HepG2 (cell line): ENCODE results near the gene DUSP22. TPM values are rescaled to one million over a fixed set of nuclear protein-coding genes. Genes with fewer than 3 reads are reported as not detected.
A peak's percentile ranks its signal among the peaks of the same experiment; 100 is the strongest.

Source experiments
- ATAC-seq: fragments of 200-7000 bp; cut with Tn5 transposase; 3 replicates; pipeline ENCODE4 v1.9.1; 2020; ENCODE audit warnings: mild to moderate bottlenecking, moderate library complexity
- BruUV-seq: library from RNA; stranded (reverse); fragments of 400-500 nt; replicated peaks from 2 replicates; lab custom pipeline; 2021; lab: Mats Ljungman, UMichigan
- CTCF ChIA-PET: fragments of 300-600 bp; formaldehyde crosslinking; extraction: SDS; loops from one replicate; lab custom pipeline; 2021; ENCODE audit warnings: low total read pairs, inconsistent platforms, low intra/inter-chr PET ratio; lab: Yijun Ruan, JAX
- POLR2A ChIA-PET: fragments of 350-600 bp; sonication (Branson Sonifier 250); formaldehyde crosslinking; loops from one replicate; lab custom pipeline; 2020; ENCODE audit warnings: antibody characterized with exemption, inconsistent platforms; lab: Yijun Ruan, JAX
- DNase-seq: peaks from one replicate; pipeline ENCODE4 v3.0.0-alpha.2; 2015; ENCODE audit warnings: low spot score
- FAIRE-seq: peaks from 3 replicates; lab custom pipeline; 2011; peaks lifted over from hg19 to GRCh38; lab: Jason Lieb, UNC
- H2AFZ ChIP-seq: one replicate; pipeline ENCODE4 v1.6.1; 2011; ENCODE audit warnings: low read length, inconsistent platforms
- H3K27ac ChIP-seq: fragments of 300-600 bp; 3 replicates; pipeline ENCODE4 v1.8.0; 2011; ENCODE audit warnings: mixed run types, mild to moderate bottlenecking, mixed read lengths, low read length, inconsistent platforms; ENCODE audit not compliant: insufficient read depth; ENCODE audit errors: extremely low read length
- H3K27me3 ChIP-seq, 2 experiments: fragments of 200-600 bp in 1 of 2; 2 replicates in 1 of 2; 3 replicates in 1 of 2; pipeline versions ENCODE4 v1.6.0 to v1.8.0; 2011; ENCODE audit warnings: low read length in 2 of 2, mild to moderate bottlenecking in 2 of 2, moderate library complexity in 2 of 2, inconsistent platforms in 1 of 2; ENCODE audit not compliant: insufficient read depth in 2 of 2, control insufficient read depth in 1 of 2
- H3K36me3 ChIP-seq, 2 experiments: fragments of 200-600 bp in 1 of 2; replicated peaks in 1 of 2; 2 replicates in 1 of 2; 3 replicates in 1 of 2; pipeline versions ENCODE4 v1.5.1 to v1.8.0; 2011; ENCODE audit warnings: low read length in 2 of 2, inconsistent platforms in 1 of 2; ENCODE audit not compliant: insufficient read depth in 2 of 2, control insufficient read depth in 1 of 2
- H3K4me1 ChIP-seq: 2 replicates; pipeline ENCODE4 v1.5.1; 2012; ENCODE audit warnings: low read length, inconsistent platforms; ENCODE audit not compliant: insufficient read depth
- H3K4me2 ChIP-seq: 2 replicates; pipeline ENCODE4 v1.6.0; 2011; ENCODE audit warnings: low read depth, low read length, inconsistent platforms
- H3K4me3 ChIP-seq, 3 experiments: fragments of 200-600 bp in 1 of 3; sonication (generic), shearing (Covaris generic) in 1 of 3; replicated peaks in 1 of 3; 2 replicates each; pipeline ENCODE4 v1.5.1; 2011 to 2016; ENCODE audit warnings: low read length in 3 of 3, inconsistent platforms in 2 of 3, low read depth in 2 of 3, mild to moderate bottlenecking in 2 of 3, control low read depth in 1 of 3, mixed read lengths in 1 of 3; ENCODE audit not compliant: insufficient read depth in 1 of 3
- H3K79me2 ChIP-seq: one replicate; pipeline ENCODE4 v1.6.1; 2011; ENCODE audit warnings: low read length, inconsistent platforms; ENCODE audit not compliant: insufficient read depth
- H3K9ac ChIP-seq: 2 replicates; pipeline ENCODE4 v1.6.0; 2011; ENCODE audit warnings: mild to moderate bottlenecking, low read depth, low read length, inconsistent platforms; ENCODE audit not compliant: insufficient read depth
- H3K9me3 ChIP-seq: 2 replicates; pipeline ENCODE4 v1.5.1; 2012; ENCODE audit warnings: mild to moderate bottlenecking, low read length
- H4K20me1 ChIP-seq: 2 replicates; pipeline ENCODE4 v1.6.0; 2011; ENCODE audit warnings: inconsistent platforms, mild to moderate bottlenecking, low read length, moderate library complexity; ENCODE audit not compliant: insufficient read depth
- AGO2 ChIP-seq: fragments of 200-400 bp; formaldehyde crosslinking; optimal IDR thresholded peaks from 2 replicates; pipeline ENCODE3; 2017; ENCODE audit warnings: mild to moderate bottlenecking, low read depth, low read length, moderate library complexity
- ATF5 ChIP-seq: sonication (generic); formaldehyde crosslinking; IDR thresholded peaks from 2 replicates; pipeline ENCODE4 v1.4.0; 2020; ENCODE audit warnings: mild to moderate bottlenecking, low read depth, missing genetic modification reagents
- CBX1 ChIP-seq: IDR thresholded peaks from one replicate; pipeline ENCODE4 v1.6.1; 2016; ENCODE audit warnings: antibody characterized with exemption, low read depth
- CHCHD3 ChIP-seq: sonication (generic); formaldehyde crosslinking; IDR thresholded peaks from 2 replicates; pipeline ENCODE4 v1.8.0; 2022; ENCODE audit warnings: mild to moderate bottlenecking, missing genetic modification reagents, moderate library complexity
- GABPB1 ChIP-seq: IDR thresholded peaks from 2 replicates; pipeline ENCODE4 v1.6.1; 2016; ENCODE audit warnings: mild to moderate bottlenecking, missing genetic modification reagents, moderate library complexity, missing compliant biosample characterization
- NFKB2 ChIP-seq: sonication (generic); formaldehyde crosslinking; IDR thresholded peaks from 2 replicates; pipeline ENCODE4 v1.4.0; 2020; ENCODE audit warnings: missing genetic modification reagents, borderline replicate concordance
- PHF20 ChIP-seq: sonication (generic); formaldehyde crosslinking; IDR thresholded peaks from 2 replicates; pipeline ENCODE4 v1.5.0; 2020; ENCODE audit warnings: mild to moderate bottlenecking, missing genetic modification reagents
- SP140L ChIP-seq: sonication (generic); formaldehyde crosslinking; IDR thresholded peaks from 2 replicates; pipeline ENCODE4 v1.4.0; 2020; ENCODE audit warnings: missing genetic modification reagents, borderline replicate concordance
- SP4 ChIP-seq: sonication (generic); formaldehyde crosslinking; IDR thresholded peaks from 2 replicates; pipeline ENCODE4 v1.8.1; 2023; ENCODE audit warnings: mild to moderate bottlenecking, missing genetic modification reagents
- TCF7L2 ChIP-seq: IDR thresholded peaks from 2 replicates; pipeline ENCODE4 v1.6.1; 2011; ENCODE audit warnings: mild to moderate bottlenecking, low read depth, low read length, moderate library complexity
- TIGD3 ChIP-seq: sonication (generic); formaldehyde crosslinking; IDR thresholded peaks from 2 replicates; pipeline ENCODE4 v1.5.1; 2020; ENCODE audit warnings: mild to moderate bottlenecking, missing genetic modification reagents, borderline replicate concordance
- TOE1 ChIP-seq: sonication (generic); formaldehyde crosslinking; IDR thresholded peaks from 2 replicates; pipeline ENCODE4 v1.4.0; 2020; ENCODE audit warnings: mild to moderate bottlenecking, missing genetic modification reagents
- TP53 ChIP-seq: sonication (generic); formaldehyde crosslinking; conservative IDR thresholded peaks from 2 replicates; pipeline ENCODE4 v1.4.0; 2020; ENCODE audit warnings: missing genetic modification reagents
- ZFP90 ChIP-seq: sonication (generic); formaldehyde crosslinking; IDR thresholded peaks from 2 replicates; pipeline ENCODE4 v1.8.0; 2022; ENCODE audit warnings: missing genetic modification reagents, mild to moderate bottlenecking, inconsistent platforms, borderline replicate concordance
- ZFX ChIP-seq: sonication (generic); formaldehyde crosslinking; IDR thresholded peaks from 2 replicates; pipeline ENCODE4 v1.4.0; 2020; ENCODE audit warnings: mild to moderate bottlenecking, low read depth, missing genetic modification reagents, moderate library complexity
- ZFY ChIP-seq: sonication (generic); formaldehyde crosslinking; IDR thresholded peaks from 2 replicates; pipeline ENCODE4 v1.4.0; 2020; ENCODE audit warnings: missing genetic modification reagents
- ZNF350 ChIP-seq: sonication (generic); formaldehyde crosslinking; IDR thresholded peaks from 2 replicates; pipeline ENCODE4 v1.4.0; 2020; ENCODE audit warnings: mild to moderate bottlenecking, low read depth, missing genetic modification reagents, borderline replicate concordance
- ZNF543 ChIP-seq: sonication (generic); formaldehyde crosslinking; IDR thresholded peaks from 2 replicates; pipeline ENCODE4 v1.4.0; 2020; ENCODE audit warnings: mild to moderate bottlenecking, missing genetic modification reagents
- ZNF773 ChIP-seq: sonication (generic); formaldehyde crosslinking; IDR thresholded peaks from 2 replicates; pipeline ENCODE4 v1.4.0; 2020; ENCODE audit warnings: missing genetic modification reagents, borderline replicate concordance
- ZNF816 ChIP-seq: sonication (generic); formaldehyde crosslinking; IDR thresholded peaks from 2 replicates; pipeline ENCODE4 v1.8.0; 2022; ENCODE audit warnings: missing genetic modification reagents, mild to moderate bottlenecking, borderline replicate concordance
- ZNF83 ChIP-seq: sonication (generic); formaldehyde crosslinking; IDR thresholded peaks from 2 replicates; pipeline ENCODE4 v1.4.0; 2020; ENCODE audit warnings: missing genetic modification reagents, mild to moderate bottlenecking, borderline replicate concordance
- ZSCAN5A ChIP-seq: sonication (generic); formaldehyde crosslinking; IDR thresholded peaks from 2 replicates; pipeline ENCODE4 v1.8.0; 2022; ENCODE audit warnings: mild to moderate bottlenecking, missing genetic modification reagents, borderline replicate concordance
- WGBS: methylation state at CpG from one replicate; pipeline ENCODE4 v1.1.6; 2017; ENCODE audit warnings: low lambda C conversion rate; 5-methylcytosine and 5-hydroxymethylcytosine counted together
- in situ Hi-C: cut with HindIII; loops from 2 replicates; pipeline ENCODE4 v1.10.0; 2017; ENCODE audit warnings: low pct_unique_long_range_greater_than_20kb; ENCODE audit not compliant: extremely low pct_ligation_motif_present
- intact Hi-C: fragments of 100-400 bp; cut with micrococcal nuclease; formaldehyde crosslinking; loops from one replicate; pipeline ENCODE4 v1.10.0; 2022; ENCODE audit not compliant: unreplicated experiment
- polyA plus RNA-seq, 8 experiments: library from polyadenylated mRNA; depleted of rRNA in 3 of 8; stranded (reverse) in 7 of 8; unstranded in 1 of 8; fragments of >200 nt; fragmentation: Illumina TruSeq in 4 of 8; extraction: Trizol in 4 of 8; gene quantifications; 2 replicates each; pipeline versions ENCODE4 v1.2.1 to v1.2.3, GENCODE V29; 2011 to 2016; ENCODE audit warnings: low read depth in 4 of 8, missing spikeins in 1 of 8, mixed read lengths in 1 of 8; ENCODE audit not compliant: insufficient read depth in 1 of 8
- total RNA-seq, 5 experiments: library from RNA; depleted of rRNA; stranded (reverse); fragments of >200 nt; fragmentation: Illumina TruSeq; extraction: Trizol; gene quantifications; 2 replicates each; pipeline ENCODE4 v1.2.3, GENCODE V29; 2016; ENCODE audit warnings: low read depth in 1 of 5

The DUSP22 gene
- total and polyA plus RNA-seq, 2 of the 13 experiments (the other 11 are each of a cell fraction or from before 2014, with no cell fraction given) = 20.2 to 32.8 TPM

GRCh38 chr6:379410-380181, 87.3 kb downstream of the DUSP22 start:
- POLR2A ChIA-PET = no interaction called here
- Histone ChIP-seq H3K4me1 (no peaks in the 10 kb centered on the region), H3K4me3 (no peak overlapping the region), H3K9ac (no peak overlapping the region), H3K79me2 (no peaks in the 10 kb centered on the region), H3K27ac (no peak overlapping the region), H4K20me1 (no peaks in the 10 kb centered on the region; the same call in 1 of the 2 replicates), H3K4me2 (no peak overlapping the region), H3K27me3 (peaks cover 17 to 86% of the 10 kb centered on the region in 2 experiments), H2AFZ (no peak overlapping the region), H3K9me3 (no peaks in the 10 kb centered on the region), H3K36me3 (no peaks in the 10 kb centered on the region)
- BruUV-seq = no TSS peak
- FAIRE-seq (no peak), DNase-seq (no peak), ATAC-seq (peak; percentile 20)
- in situ Hi-C loops = no loop called here
- intact Hi-C loops = no loop called here
- 34% methylated on average over 28 of the region's 28 CpGs for WGBS
- CTCF ChIA-PET = no interaction called here
- TF ChIP-seq PHF20 (CRISPR knock-in tag) (no peak), AGO2 (no peak), TOE1 (no peak), NFKB2 (CRISPR knock-in tag) (0 out of 2 replicates have a peak, but pooled peaks have one; percentile 24), ZFY (CRISPR knock-in tag) (no peak), TP53 (no peak), TCF7L2 (no peak), CBX1 (no peak), TIGD3 (CRISPR knock-in tag) (no peak), ZNF816 (CRISPR knock-in tag) (no peak), ATF5 (CRISPR knock-in tag) (no peak), ZNF543 (CRISPR knock-in tag) (no peak), GABPB1 (CRISPR knock-in tag) (peak; percentile 27; the same call in 1 of the 2 replicates), ZNF350 (no peak), ZFX (CRISPR knock-in tag) (no peak), CHCHD3 (no peak), ZSCAN5A (CRISPR knock-in tag) (no peak), ZFP90 (CRISPR knock-in tag) (no peak), ZNF83 (no peak), ZNF773 (CRISPR knock-in tag) (0 out of 2 replicates have a peak, but pooled peaks have one; percentile 8), SP140L (no peak), SP4 (CRISPR knock-in tag) (no peak)
